ENCODE results near the gene CDH23.

The CDH23 gene

DNA sequence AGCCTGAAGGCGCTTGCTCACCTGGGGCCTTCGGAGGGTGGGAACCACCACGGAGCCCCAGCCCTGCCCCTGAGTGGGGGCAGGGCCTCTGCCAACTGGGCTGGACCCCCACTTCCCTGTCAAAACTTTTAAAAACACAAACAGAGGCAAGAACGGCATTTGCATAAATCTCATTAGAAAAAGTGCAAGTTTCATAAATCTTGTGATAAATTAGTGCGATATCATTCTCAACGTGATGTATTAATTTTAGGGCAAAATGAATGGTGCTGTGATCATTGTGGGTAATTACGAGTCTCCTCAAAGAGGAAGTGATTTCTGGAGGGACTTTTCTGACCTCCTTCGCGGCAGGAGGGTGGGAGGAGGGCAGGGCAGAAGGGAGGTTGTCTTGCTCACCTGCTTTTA lies 98.3 kb downstream of the CDH23 start (continued):
- TF ChIP-seq CSDC2 (CRISPR knock-in tag; IDR thresholded peaks at IDR 0.05) = no peak
- TF ChIP-seq, protein P1, sequence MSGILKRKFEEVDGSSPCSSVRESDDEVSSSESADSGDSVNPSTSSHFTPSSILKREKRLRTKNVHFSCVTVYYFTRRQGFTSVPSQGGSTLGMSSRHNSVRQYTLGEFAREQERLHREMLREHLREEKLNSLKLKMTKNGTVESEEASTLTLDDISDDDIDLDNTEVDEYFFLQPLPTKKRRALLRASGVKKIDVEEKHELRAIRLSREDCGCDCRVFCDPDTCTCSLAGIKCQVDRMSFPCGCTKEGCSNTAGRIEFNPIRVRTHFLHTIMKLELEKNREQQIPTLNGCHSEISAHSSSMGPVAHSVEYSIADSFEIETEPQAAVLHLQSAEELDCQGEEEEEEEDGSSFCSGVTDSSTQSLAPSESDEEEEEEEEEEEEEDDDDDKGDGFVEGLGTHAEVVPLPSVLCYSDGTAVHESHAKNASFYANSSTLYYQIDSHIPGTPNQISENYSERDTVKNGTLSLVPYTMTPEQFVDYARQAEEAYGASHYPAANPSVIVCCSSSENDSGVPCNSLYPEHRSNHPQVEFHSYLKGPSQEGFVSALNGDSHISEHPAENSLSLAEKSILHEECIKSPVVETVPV (CRISPR knock-in tag; IDR thresholded peaks at IDR 0.05) = no peak
- no peak for TF ChIP-seq RARB (CRISPR knock-in tag; IDR thresholded peaks at IDR 0.05)
- no peak for TF ChIP-seq POU6F1 (CRISPR knock-in tag; IDR thresholded peaks at IDR 0.05; ENCODE audit: borderline replicate concordance, low read depth)
- TF ChIP-seq TOX (CRISPR knock-in tag; IDR thresholded peaks at IDR 0.05; ENCODE audit: borderline replicate concordance) = no peak
- no peak for TF ChIP-seq OSR1 (CRISPR knock-in tag; IDR thresholded peaks at IDR 0.05)

GRCh38 chr10:71496927-71497762 lies 100.4 kb downstream of the CDH23 start:
- ATAC-seq = no peak; the same call in 2 of the 3 replicates
- TF ChIP-seq TSHZ2 (CRISPR knock-in tag; IDR thresholded peaks at IDR 0.05) = 0 out of 2 replicates have a peak, but pooled peaks have one; percentile 37
- TF ChIP-seq ISL1 (CRISPR knock-in tag; IDR thresholded peaks at IDR 0.05) = peak; percentile 86
- no peak for TF ChIP-seq RARB (CRISPR knock-in tag; IDR thresholded peaks at IDR 0.05)
- TF ChIP-seq TCF4 (CRISPR knock-in tag; IDR thresholded peaks at IDR 0.05; ENCODE audit: borderline replicate concordance) = 0 out of 2 replicates have a peak, but pooled peaks have one; percentile 13

DNA sequence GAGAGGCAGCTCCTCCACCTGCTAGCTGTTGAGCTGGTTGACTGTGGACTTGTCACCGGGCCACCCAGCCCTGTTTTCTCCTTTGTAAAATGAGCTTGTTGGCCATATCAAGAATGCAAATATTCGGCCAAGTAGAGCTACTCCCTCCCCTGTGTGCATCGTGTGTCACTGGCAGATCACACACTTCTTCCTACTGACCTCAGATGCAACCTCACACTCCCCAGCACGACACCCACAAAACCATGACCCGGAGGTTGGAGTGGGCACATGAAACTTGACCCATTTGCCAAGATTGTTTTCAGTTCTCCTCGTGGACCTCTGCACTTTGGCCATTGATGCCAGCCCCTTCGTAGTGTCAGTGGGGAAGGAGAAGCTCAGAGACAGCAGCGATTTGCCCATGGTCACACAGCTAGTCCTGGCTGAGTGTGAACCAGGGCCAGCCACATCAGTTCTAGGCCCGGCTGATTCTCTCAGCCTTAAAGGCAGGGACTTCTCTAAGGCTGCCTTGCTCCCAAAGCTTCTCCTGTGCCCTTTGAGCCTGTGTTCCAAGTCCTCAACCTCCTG lies 101.1 kb downstream of the CDH23 start:
- no peak for ATAC-seq
- TF ChIP-seq ZC3H10 (CRISPR knock-in tag; IDR thresholded peaks at IDR 0.05) (no peak), ESRRG (CRISPR knock-in tag; IDR thresholded peaks at IDR 0.05) (no peak), CSDC2 (CRISPR knock-in tag; IDR thresholded peaks at IDR 0.05) (no peak), PATZ1 (CRISPR knock-in tag; IDR thresholded peaks at IDR 0.05; ENCODE audit: borderline replicate concordance) (no peak), SNAI2 (CRISPR knock-in tag; IDR thresholded peaks at IDR 0.05) (no peak), GLIS3 (CRISPR knock-in tag; IDR thresholded peaks at IDR 0.05) (no peak), PPARA (CRISPR knock-in tag; IDR thresholded peaks at IDR 0.05; ENCODE audit: borderline replicate concordance) (no peak), TSHZ2 (CRISPR knock-in tag; IDR thresholded peaks at IDR 0.05) (no peak), RARB (CRISPR knock-in tag; IDR thresholded peaks at IDR 0.05) (no peak), ZFP30 (CRISPR knock-in tag; IDR thresholded peaks at IDR 0.05) (no peak), ARNTL (CRISPR knock-in tag; IDR thresholded peaks at IDR 0.05; ENCODE audit: borderline replicate concordance, low read depth) (no peak), ZNF8 (CRISPR knock-in tag; IDR thresholded peaks at IDR 0.05) (no peak), ZFP3 (CRISPR knock-in tag; IDR thresholded peaks at IDR 0.05) (no peak), ZNF70 (CRISPR knock-in tag; IDR thresholded peaks at IDR 0.05) (no peak)
- TF ChIP-seq, protein P1 (CRISPR knock-in tag; IDR thresholded peaks at IDR 0.05) = no peak
- TF ChIP-seq, protein P2, sequence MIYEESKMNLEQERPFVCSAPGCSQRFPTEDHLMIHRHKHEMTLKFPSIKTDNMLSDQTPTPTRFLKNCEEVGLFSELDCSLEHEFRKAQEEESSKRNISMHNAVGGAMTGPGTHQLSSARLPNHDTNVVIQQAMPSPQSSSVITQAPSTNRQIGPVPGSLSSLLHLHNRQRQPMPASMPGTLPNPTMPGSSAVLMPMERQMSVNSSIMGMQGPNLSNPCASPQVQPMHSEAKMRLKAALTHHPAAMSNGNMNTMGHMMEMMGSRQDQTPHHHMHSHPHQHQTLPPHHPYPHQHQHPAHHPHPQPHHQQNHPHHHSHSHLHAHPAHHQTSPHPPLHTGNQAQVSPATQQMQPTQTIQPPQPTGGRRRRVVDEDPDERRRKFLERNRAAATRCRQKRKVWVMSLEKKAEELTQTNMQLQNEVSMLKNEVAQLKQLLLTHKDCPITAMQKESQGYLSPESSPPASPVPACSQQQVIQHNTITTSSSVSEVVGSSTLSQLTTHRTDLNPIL (CRISPR knock-in tag; IDR thresholded peaks at IDR 0.05; ENCODE audit: low read depth) = no peak
